ENCODE results near the gene CRTC2.

Gene CRTC2

DNA sequence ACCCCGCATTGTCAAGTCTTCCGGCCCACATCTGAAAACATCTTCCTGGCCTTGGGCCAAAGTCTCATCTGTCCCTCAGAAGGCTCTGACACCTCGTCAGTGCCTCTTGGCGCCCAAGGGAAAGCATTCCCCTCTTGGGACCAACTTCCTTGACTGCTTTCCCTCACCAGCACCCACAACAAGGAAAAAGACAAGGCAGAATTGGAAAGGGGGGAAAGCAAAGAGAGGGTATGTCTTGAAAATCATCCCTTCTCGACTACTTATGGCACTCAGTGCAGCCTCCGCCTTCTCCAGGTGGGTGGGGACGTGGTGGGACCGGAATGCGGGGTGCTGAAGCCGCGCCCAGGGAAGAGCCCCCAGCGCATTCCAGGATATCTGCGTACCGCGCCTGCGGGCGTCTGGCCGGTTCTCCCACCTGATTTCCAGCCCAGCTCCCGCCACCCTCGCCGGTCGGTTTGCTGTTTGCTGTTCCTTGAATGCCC, 5.5 kb upstream of the CRTC2 start:
- FAIRE-seq (no peak), DNase-seq (ENCODE audit: insufficient read length, low spot score) (no peak)
- TF ChIP-seq POLR2A (IDR thresholded peaks at IDR 0.05; ENCODE audit: low read depth, low read length), result no peak

DNA sequence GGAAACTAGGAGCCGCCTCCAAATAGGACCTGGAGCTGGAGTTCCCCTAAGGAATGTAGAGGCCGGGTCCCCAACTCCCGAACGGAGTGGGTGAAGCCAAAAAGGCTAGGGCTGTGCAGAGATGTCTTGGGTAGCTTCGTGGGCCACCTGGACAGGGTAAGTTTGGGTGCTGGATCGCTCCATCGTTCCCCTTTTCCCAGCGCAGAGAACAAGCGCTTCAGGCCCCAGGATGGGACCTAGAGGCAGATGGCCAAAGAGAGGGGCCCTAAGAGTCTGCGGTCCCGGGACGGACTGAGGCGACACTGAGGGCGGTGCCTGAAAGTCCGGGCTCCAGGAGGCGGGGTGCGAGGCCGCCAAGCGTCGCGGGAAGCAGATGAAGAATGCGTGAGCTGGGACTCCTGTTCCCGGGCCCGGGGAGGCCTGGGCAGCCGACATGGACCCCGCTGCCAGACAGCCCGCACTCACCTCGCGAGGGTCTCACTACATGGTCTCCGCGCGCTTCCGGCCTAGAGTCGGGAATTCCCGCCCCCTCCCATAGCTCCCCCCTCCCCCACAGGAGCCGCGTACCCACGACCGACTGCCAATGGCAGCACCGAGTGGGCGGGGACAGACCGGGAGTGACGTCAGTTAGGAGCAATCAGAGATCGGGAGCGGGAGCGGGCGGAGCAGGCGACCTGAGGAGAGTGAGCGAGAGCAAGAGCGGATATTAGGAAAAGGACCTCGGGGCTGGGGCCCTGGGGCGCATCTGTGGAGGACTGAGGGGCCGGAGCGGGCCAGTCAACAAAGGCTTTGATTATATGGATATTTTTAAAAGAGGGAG, 4.8 kb upstream of the CRTC2 start, which contains the start of gene SLC39A1:
Gene SLC39A1 (minus strand): TSS at position 508 of the 820 bp plus-strand sequence. CDS start 822 bp downstream, outside the sequence.
- peak; percentile 55 for TF ChIP-seq POLR2A (IDR thresholded peaks at IDR 0.05; ENCODE audit: low read depth, low read length)
- FAIRE-seq (no peak), DNase-seq (ENCODE audit: insufficient read length, low spot score) (peak; percentile 89)

DNA sequence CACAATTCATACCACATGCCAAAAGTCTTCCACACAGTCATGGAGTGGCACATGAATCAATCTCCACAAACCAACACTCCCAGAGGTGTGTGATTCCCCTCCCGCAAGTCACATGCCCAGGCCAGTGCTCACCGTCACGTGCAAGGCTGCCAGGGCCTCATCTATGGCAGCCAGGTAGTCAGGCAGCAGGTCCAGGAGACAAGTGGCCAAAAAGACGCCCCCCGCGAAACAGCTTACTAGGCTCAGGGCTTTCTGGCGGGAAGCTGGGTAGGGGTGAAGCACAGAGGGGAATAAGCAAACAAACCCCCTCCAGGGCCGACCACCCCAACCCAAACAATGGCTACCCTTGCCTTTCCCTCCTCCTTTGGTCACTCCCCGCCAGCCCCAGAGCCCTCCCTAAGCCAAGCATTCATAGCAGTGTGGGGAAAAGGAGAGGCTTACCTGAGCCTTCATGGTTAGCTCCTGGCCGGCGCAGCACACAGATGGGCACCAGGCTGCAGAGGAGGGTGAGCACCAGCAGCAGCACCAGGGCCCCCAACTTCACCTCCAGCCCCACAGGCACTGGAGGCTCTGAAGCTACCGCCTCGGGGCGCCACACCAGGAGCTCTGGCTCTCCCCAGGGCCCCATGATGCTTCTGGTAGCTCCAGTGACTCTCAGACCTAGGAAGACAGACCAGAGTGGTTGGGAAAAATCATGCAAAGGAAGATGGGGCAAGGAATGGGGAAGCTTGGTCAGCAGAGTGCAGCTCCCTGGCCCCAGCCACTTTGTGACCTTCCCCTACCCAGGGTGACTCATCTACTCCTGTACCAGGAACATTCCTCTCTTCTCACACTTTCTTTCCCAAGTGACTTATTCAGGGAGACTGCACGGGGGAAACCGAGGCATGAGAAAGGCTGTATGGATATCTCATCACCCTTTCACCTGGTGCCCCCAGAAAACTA, 3.9 kb upstream of the CRTC2 start:
- TF ChIP-seq POLR2A (IDR thresholded peaks at IDR 0.05; ENCODE audit: low read depth, low read length), result 0 out of 2 replicates have a peak, but pooled peaks have one; percentile 8
- no peak for FAIRE-seq
- DNase-seq (ENCODE audit: insufficient read length, low spot score), result no peak

DNA sequence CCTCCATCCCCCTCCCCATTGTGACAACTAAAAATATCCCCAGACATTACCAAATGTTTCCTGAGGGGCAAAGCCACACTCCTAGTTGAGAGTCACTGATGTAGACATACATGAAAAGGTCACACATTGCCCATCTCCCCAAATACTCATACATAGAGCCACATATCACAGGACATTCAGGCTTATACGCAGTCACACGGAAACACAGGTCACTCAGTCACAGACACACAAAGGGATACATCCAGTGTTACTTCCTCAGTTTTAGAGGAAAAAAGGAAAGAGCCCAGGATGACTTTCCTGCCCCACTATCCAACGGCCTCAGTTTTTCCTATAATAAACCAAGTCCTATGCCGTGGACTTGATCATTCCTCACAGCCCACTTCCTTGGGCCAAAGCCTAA, 3.0 kb upstream of the CRTC2 start:
- FAIRE-seq (no peak), DNase-seq (ENCODE audit: insufficient read length, low spot score) (no peak)
- no peak for TF ChIP-seq POLR2A (IDR thresholded peaks at IDR 0.05; ENCODE audit: low read depth, low read length)

DNA sequence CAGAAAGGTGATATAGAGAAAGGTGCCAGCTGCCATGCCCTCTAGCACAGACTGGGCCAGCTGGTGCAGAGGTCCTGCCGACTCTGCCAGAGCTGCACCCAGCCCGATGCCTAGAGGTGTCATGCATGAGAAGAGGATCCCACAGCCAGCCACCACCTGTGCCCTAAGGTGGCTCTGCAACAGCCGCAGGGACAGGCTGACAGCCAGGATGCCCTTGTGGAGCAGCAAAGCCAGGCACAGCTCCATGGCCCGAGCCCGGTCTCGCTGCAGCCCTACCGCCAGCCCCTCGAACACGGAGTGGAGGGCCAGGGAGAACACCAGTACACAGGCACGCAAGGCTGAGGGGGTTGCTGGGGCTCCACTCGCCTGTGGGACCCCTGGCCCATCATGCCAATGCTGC, 1.8 kb upstream of the CRTC2 start:
- DNase-seq (ENCODE audit: insufficient read length, low spot score), result no peak
- FAIRE-seq, result no peak
- TF ChIP-seq POLR2A (IDR thresholded peaks at IDR 0.05; ENCODE audit: low read depth, low read length), result no peak

DNA sequence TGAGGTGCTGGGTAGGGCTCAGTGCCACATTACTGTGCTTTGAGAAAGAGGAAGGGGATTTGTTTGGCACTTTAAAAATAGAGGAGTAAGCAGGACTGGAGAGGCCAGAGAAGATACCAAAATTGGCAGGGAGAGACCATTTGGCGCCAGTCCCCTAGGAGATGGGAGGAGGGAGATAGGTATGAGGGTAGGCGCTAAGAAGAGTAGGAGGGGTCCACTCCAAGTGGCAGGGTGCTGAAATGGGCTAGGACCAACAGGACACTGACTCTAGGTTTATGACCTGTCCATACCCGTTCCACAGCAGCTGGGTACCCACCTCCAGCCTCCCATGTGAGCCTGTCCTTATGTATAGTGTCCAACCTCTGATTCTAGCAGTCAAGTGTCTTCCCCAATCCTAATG, 1.0 kb upstream of the CRTC2 start:
- TF ChIP-seq POLR2A (IDR thresholded peaks at IDR 0.05; ENCODE audit: low read depth, low read length), result no peak
- FAIRE-seq (no peak), DNase-seq (ENCODE audit: insufficient read length, low spot score) (no peak)

DNA sequence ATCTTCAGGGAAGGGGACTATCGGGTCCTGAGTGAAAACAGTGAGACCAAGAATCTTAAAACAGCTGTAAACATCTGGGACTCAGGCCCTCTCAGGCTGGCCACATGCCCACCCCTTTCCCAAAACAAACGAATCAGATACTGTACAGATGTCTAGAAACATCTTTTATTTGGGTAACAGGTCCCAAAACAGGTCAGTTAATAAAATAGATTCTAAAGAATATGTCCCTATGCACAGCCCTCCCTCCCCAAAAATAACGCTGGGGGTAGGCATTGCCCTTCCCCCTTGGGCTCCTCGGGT, 499 bp upstream of the CRTC2 start:
- TF ChIP-seq POLR2A (IDR thresholded peaks at IDR 0.05; ENCODE audit: low read depth, low read length), result no peak
- DNase-seq (ENCODE audit: insufficient read length, low spot score) (no peak), FAIRE-seq (no peak)

DNA sequence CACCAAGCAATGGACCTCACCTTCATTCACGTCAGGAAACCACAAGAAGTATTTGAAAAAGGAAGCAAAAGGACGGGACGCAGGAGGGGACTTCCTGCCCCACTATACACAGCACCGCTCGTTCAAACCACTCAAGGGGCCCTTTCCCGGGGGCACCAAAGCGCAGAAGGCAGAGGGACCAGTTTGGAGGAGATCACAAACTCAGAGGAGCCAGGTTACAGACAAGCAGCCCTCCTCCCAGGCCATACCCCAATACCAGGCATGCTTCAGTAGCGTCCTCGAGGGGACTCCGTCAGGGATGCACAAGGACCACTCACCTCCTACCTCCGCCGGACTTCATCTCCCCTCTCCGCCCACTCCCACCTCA, 685 bp downstream of the CRTC2 start:
- no peak for DNase-seq (ENCODE audit: insufficient read length, low spot score)
- FAIRE-seq, result no peak
- peak; percentile 12; the same call in 1 of the 2 replicates for TF ChIP-seq POLR2A (IDR thresholded peaks at IDR 0.05; ENCODE audit: low read depth, low read length)

DNA sequence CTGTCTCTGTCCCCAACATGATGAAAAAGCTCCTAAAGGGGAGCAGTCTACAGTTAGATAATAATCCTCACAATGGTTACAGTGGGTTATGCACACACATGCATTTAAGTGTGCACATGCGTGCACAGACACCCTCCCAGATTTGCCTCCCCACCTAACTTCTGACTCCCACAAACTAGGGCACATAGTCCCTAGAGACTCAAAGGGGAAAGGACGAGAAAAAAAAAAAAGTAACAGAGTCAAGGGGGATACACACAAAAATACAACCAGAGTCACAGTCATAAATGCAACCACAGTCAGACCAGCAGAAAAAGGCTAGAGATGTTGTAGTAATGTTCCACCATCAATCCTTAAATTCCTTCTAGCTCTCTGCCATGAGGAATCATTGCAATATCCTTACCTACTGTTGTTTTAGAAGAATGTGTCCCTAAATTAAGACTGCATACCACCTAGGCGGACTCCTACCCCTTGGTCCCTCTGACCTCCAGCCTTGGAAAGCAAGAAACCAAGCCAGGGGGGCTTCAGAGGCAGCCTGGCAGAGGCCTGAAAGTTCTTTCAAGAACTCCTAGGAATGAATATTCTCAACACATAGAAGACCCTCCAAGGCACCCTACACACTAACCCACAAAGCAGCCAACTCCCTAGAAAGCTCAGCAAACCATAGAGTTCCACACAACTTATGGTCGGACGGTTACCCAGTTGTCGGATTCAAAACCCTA, 1.3 kb downstream of the CRTC2 start:
- no peak for FAIRE-seq
- no peak for TF ChIP-seq POLR2A (IDR thresholded peaks at IDR 0.05; ENCODE audit: low read depth, low read length)
- DNase-seq (ENCODE audit: insufficient read length, low spot score), result no peak

DNA sequence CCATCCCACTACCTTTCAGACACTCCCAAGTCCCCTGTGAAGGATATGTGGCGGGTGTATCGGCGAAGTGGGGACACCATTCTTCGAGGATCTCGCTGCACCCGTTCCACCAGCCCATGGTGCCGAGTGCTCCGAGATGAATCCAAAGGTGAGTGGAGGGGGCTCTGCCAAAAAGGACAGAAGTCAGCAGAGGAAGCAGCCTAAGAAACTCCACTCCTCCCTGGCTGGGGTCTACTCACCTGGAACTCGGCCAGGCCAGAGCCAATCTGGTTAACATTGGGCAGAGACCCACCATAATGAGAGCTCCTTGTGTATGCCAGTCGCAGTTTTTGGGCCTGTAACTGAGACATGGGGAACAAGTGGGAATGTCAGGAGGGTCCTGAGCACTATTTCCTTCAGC, 3.6 kb downstream of the CRTC2 start:
- DNase-seq (ENCODE audit: insufficient read length, low spot score) (no peak), FAIRE-seq (no peak)
- TF ChIP-seq POLR2A (IDR thresholded peaks at IDR 0.05; ENCODE audit: low read depth, low read length), result no peak

DNA sequence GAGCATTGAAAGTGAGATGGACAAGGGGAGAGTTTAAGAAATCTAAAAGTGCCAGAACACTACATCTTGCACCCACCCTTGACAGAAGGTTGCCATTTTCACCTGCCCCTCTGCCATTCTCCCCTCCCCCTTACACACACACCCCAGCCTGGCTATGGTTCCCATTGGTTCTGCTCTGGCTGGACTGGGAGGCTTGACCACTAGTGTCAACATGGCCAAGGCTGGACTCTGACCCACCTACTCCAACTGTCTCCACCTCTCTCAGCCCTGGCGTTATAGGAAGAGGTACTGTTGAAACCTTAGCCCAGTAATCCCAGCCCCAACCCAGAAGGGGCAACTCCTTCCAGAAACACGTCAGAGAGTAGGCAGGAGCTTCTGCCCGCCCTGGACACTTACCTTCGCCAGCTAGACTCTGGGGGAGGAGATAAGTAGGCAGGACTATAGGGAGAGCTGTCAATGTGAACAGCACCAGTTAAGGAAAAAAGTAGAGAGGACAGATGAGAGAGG, 4.5 kb downstream of the CRTC2 start:
- FAIRE-seq, result no peak
- no peak for TF ChIP-seq POLR2A (IDR thresholded peaks at IDR 0.05; ENCODE audit: low read depth, low read length)
- DNase-seq (ENCODE audit: insufficient read length, low spot score), result no peak

DNA sequence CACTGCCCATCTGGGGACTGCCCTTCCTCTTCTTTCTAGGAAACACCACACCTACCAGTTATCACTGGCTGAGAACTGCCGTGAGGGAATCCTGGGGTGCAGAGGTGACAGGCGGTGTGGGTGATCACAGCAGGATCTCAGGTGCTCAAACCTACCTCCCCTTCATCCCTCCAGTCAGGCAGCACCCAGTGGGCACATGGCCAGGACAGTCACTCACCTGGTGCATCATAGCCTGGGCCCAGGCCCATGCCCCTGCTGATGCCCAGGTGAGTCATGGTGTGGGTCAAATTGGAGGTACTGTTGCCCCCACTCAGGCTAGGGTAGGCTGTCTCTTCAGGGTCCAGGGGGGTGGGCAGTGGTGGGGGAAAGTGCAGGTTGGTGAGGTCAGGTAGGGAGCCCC, 6.6 kb downstream of the CRTC2 start:
- FAIRE-seq (no peak), DNase-seq (ENCODE audit: insufficient read length, low spot score) (no peak)
- no peak for TF ChIP-seq POLR2A (IDR thresholded peaks at IDR 0.05; ENCODE audit: low read depth, low read length)

DNA sequence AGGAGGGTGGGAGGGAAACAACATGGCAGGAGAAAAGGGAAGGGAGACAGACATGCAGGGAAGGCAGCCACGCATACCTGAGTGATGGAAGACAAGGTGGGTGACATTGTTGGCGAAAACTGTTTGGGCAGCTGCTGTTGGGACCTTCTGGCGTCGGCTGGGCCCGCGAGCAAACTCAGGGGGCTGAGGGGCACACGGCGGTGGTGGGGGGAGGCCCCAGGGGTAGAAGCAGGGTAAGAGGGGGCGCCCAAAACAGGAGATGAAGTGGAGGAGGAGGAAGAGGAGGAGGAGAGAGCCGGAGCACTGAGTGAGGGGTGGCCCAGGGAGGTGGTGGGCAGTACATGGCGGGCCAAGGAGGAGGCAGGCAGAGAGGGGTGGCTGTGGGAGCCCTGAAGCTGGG, 7.2 kb downstream of the CRTC2 start:
- FAIRE-seq, result no peak
- DNase-seq (ENCODE audit: insufficient read length, low spot score), result no peak

More for the DNA sequence above, 7.2 kb downstream of the CRTC2 start:
- no peak for TF ChIP-seq POLR2A (IDR thresholded peaks at IDR 0.05; ENCODE audit: low read depth, low read length)
